H1 (cell line): ENCODE data around the gene LCLAT1. TPM values are rescaled to one million over a fixed set of nuclear protein-coding genes. Genes with fewer than 3 reads are reported as not detected.

ENCODE experiments used
- CTCF ChIA-PET: fragments of 300-600 bp; sonication (Branson Sonifier 250); formaldehyde crosslinking; loops from one replicate; lab custom pipeline; 2021; ENCODE audit not compliant: partially characterized antibody; lab: Charles Lee
- POLR2A ChIA-PET: fragments of 300-600 bp; sonication (Branson Sonifier 250); formaldehyde crosslinking; loops from one replicate; lab custom pipeline; 2021; ENCODE audit warnings: inconsistent platforms; ENCODE audit not compliant: partially characterized antibody; lab: Charles Lee
- DNase-seq, 2 experiments: peaks; one replicate each; pipeline versions ENCODE4 v3.0.0 to v3.0.0-alpha.2; 2010 to 2022; ENCODE audit warnings: low spot score in 2 of 2, low read depth in 1 of 2, mixed read lengths in 1 of 2
- FAIRE-seq: peaks from 2 replicates; lab custom pipeline; 2011; peaks lifted over from hg19 to GRCh38; lab: Jason Lieb, UNC
- H2AFZ ChIP-seq: 2 replicates; pipeline ENCODE4 v1.8.1; 2012; ENCODE audit warnings: low read length, inconsistent platforms
- H2AK5ac ChIP-seq: 2 replicates; pipeline ENCODE4 v1.6.1; 2013; ENCODE audit warnings: low read depth, low read length
- H2BK120ac ChIP-seq: replicated peaks from 2 replicates; pipeline ENCODE3; 2013; ENCODE audit warnings: low read depth, low read length, inconsistent platforms
- H2BK12ac ChIP-seq: 2 replicates; pipeline ENCODE4 v1.6.1; 2013; ENCODE audit warnings: low read depth, low read length
- H2BK15ac ChIP-seq: 2 replicates; pipeline ENCODE4 v1.6.1; 2013; ENCODE audit warnings: low read length
- H2BK20ac ChIP-seq: 2 replicates; pipeline ENCODE4 v1.6.1; 2013; ENCODE audit warnings: low read length
- H2BK5ac ChIP-seq: 2 replicates; pipeline ENCODE4 v1.6.1; 2013; ENCODE audit warnings: low read depth, low read length
- H3K14ac ChIP-seq: 2 replicates; pipeline ENCODE4 v1.6.1; 2013; ENCODE audit warnings: inconsistent platforms; ENCODE audit not compliant: insufficient read length
- H3K18ac ChIP-seq: 2 replicates; pipeline ENCODE4 v1.6.1; 2013; ENCODE audit warnings: low read length; ENCODE audit errors: extremely low read depth
- H3K23ac ChIP-seq: 2 replicates; pipeline ENCODE4 v1.6.1; 2013; ENCODE audit warnings: inconsistent platforms; ENCODE audit not compliant: insufficient read length
- H3K23me2 ChIP-seq: 2 replicates; pipeline ENCODE4 v1.6.1; 2013; ENCODE audit warnings: low read depth, low read length
- H3K27ac ChIP-seq: 2 replicates; pipeline ENCODE4 v1.6.1; 2011; ENCODE audit warnings: low read depth, low read length, inconsistent platforms
- H3K27me3 ChIP-seq, 4 experiments: replicated peaks in 1 of 4; 1 replicate in 1 of 4; 2 replicates in 3 of 4; pipeline versions ENCODE4 v1.6.1 to v1.8.1; 2011 to 2013; ENCODE audit warnings: low read length in 3 of 4, mild to moderate bottlenecking in 3 of 4, inconsistent platforms in 2 of 4, mixed read lengths in 2 of 4, moderate library complexity in 1 of 4; ENCODE audit not compliant: control insufficient read depth in 3 of 4, insufficient read depth in 3 of 4; ENCODE audit errors: extremely low read depth in 1 of 4
- H3K36me3 ChIP-seq, 4 experiments: 2 replicates each; pipeline versions ENCODE4 v1.6.1 to v1.8.1; 2011 to 2013; ENCODE audit warnings: mild to moderate bottlenecking in 4 of 4, low read length in 3 of 4, moderate library complexity in 2 of 4, control low read depth in 1 of 4, inconsistent platforms in 1 of 4; ENCODE audit not compliant: insufficient read depth in 4 of 4, control insufficient read depth in 2 of 4
- H3K4ac ChIP-seq: replicated peaks from 2 replicates; pipeline ENCODE3; 2013; ENCODE audit warnings: low read length, low read depth, mixed read lengths, inconsistent platforms; ENCODE audit not compliant: insufficient read length
- H3K4me1 ChIP-seq, 4 experiments: replicated peaks in 1 of 4; 1 replicate in 1 of 4; 2 replicates in 3 of 4; pipeline versions ENCODE4 v1.6.1 to v1.8.1; 2011 to 2013; ENCODE audit warnings: low read length in 3 of 4, inconsistent platforms in 2 of 4, mixed read lengths in 1 of 4; ENCODE audit not compliant: insufficient read depth in 4 of 4, control insufficient read depth in 3 of 4
- H3K4me2 ChIP-seq, 2 experiments: 2 replicates each; pipeline versions ENCODE4 v1.6.1 to v1.8.1; 2011 to 2013; ENCODE audit warnings: low read depth in 2 of 2, low read length in 2 of 2, control low read depth in 1 of 2, inconsistent platforms in 1 of 2, mild to moderate bottlenecking in 1 of 2; ENCODE audit not compliant: insufficient read depth in 1 of 2
- H3K4me3 ChIP-seq, 4 experiments: fragments of 200-600, 300-600 bp in 1 of 4; sonication (generic), shearing (Covaris generic), sonication (Bioruptor Twin) in 1 of 4; 2 replicates each; pipeline versions ENCODE4 v1.5.1 to v1.8.1; 2011 to 2016; ENCODE audit warnings: low read length in 4 of 4, low read depth in 3 of 4, control low read depth in 2 of 4, inconsistent platforms in 2 of 4, mild to moderate bottlenecking in 2 of 4, mixed read lengths in 1 of 4, moderate library complexity in 1 of 4; ENCODE audit not compliant: insufficient read depth in 2 of 4; ENCODE audit errors: extremely low read depth in 1 of 4
- H3K56ac ChIP-seq: replicated peaks from 2 replicates; pipeline ENCODE3; 2013; ENCODE audit warnings: low read depth, mild to moderate bottlenecking, mixed read lengths, low read length, inconsistent platforms; ENCODE audit not compliant: insufficient read length
- H3K79me1 ChIP-seq: 2 replicates; pipeline ENCODE4 v1.6.1; 2013; ENCODE audit warnings: low read depth, low read length, control low read depth
- H3K79me2 ChIP-seq, 2 experiments: 2 replicates each; pipeline versions ENCODE4 v1.6.1 to v1.8.1; 2012 to 2013; ENCODE audit warnings: low read length in 2 of 2, mild to moderate bottlenecking in 2 of 2, inconsistent platforms in 1 of 2; ENCODE audit not compliant: insufficient read depth in 2 of 2, control insufficient read depth in 1 of 2
- H3K9ac ChIP-seq, 4 experiments: replicated peaks in 1 of 4; 1 replicate in 1 of 4; 2 replicates in 3 of 4; pipeline versions ENCODE4 v1.6.1 to v1.8.1; 2011 to 2013; ENCODE audit warnings: low read depth in 3 of 4, low read length in 3 of 4, control low read depth in 2 of 4, mild to moderate bottlenecking in 2 of 4, moderate library complexity in 2 of 4, inconsistent platforms in 1 of 4; ENCODE audit errors: extremely low read depth in 1 of 4
- H3K9me3 ChIP-seq, 2 experiments: 2 replicates each; pipeline versions ENCODE4 v1.6.1 to v1.8.1; 2012 to 2013; ENCODE audit warnings: mild to moderate bottlenecking in 2 of 2, moderate library complexity in 2 of 2, control low read depth in 1 of 2, inconsistent platforms in 1 of 2, low read depth in 1 of 2, low read length in 1 of 2, mixed read lengths in 1 of 2; ENCODE audit not compliant: insufficient read depth in 2 of 2
- H4K20me1 ChIP-seq, 2 experiments: replicated peaks in 1 of 2; 2 replicates each; pipeline versions ENCODE3 to v1.8.1; 2011 to 2013; ENCODE audit warnings: inconsistent platforms in 2 of 2, low read length in 2 of 2, mild to moderate bottlenecking in 1 of 2; ENCODE audit not compliant: insufficient read depth in 2 of 2, control insufficient read depth in 1 of 2
- H4K5ac ChIP-seq: 2 replicates; pipeline ENCODE4 v1.6.1; 2013; ENCODE audit warnings: low read length, low read depth, mixed read lengths, inconsistent platforms; ENCODE audit not compliant: insufficient read length
- H4K8ac ChIP-seq: 2 replicates; pipeline ENCODE4 v1.8.0; 2013; ENCODE audit warnings: mild to moderate bottlenecking, moderate library complexity, low read length, inconsistent platforms; ENCODE audit not compliant: insufficient read depth; ENCODE audit errors: extremely low read depth
- H4K91ac ChIP-seq: replicated peaks from 2 replicates; pipeline ENCODE3; 2013; ENCODE audit warnings: low read length, mixed read lengths, inconsistent platforms; ENCODE audit not compliant: insufficient read length
- FOSL1 ChIP-seq: IDR thresholded peaks from 2 replicates; pipeline ENCODE4 v1.6.1; 2011; ENCODE audit warnings: mild to moderate bottlenecking, low read depth, low read length, moderate library complexity; ENCODE audit not compliant: insufficient read depth
- PHF8 ChIP-seq: fragments of 200-600 bp; sonication (generic); conservative IDR thresholded peaks from 2 replicates; pipeline ENCODE4 v1.7.1; 2012; ENCODE audit warnings: low read depth, mild to moderate bottlenecking, inconsistent platforms, low read length, moderate library complexity
- POLR2A ChIP-seq, 2 experiments: IDR thresholded peaks; 1 replicate in 1 of 2; 2 replicates in 1 of 2; pipeline ENCODE4 v1.6.1; 2011; ENCODE audit warnings: low read depth in 2 of 2, low read length in 2 of 2, mild to moderate bottlenecking in 2 of 2; ENCODE audit errors: control extremely low read depth in 1 of 2
- TAF1 ChIP-seq: IDR thresholded peaks from 2 replicates; pipeline ENCODE4 v1.6.1; 2011; ENCODE audit warnings: mild to moderate bottlenecking, low read depth, low read length
- USF2 ChIP-seq: IDR thresholded peaks from 2 replicates; pipeline ENCODE4 v1.6.1; 2011; ENCODE audit warnings: low read length, improper control_type of control experiment
- WGBS, 2 experiments: shearing (Covaris generic) in 1 of 2; methylation state at CpG; one replicate each; pipeline versions ENCODE4 v1.1.6 to v1.1.7; 2013 to 2015; ENCODE audit warnings: low lambda C conversion rate in 2 of 2, mixed read lengths in 2 of 2, inconsistent platforms in 1 of 2, low coverage in 1 of 2, missing lambda C conversion rate in 1 of 2; ENCODE audit not compliant: insufficient replicate concordance in 2 of 2, insufficient coverage in 1 of 2, insufficient read length in 1 of 2; ENCODE audit errors: extremely low coverage in 1 of 2, missing lambda C conversion rate in 1 of 2; 5-methylcytosine and 5-hydroxymethylcytosine counted together
- polyA plus RNA-seq, 7 experiments: library from polyadenylated mRNA; depleted of rRNA in 3 of 7; stranded (reverse) in 5 of 7; unstranded in 2 of 7; fragments of >200 nt in 5 of 7; fragments of 200-250 nt in 2 of 7; gene quantifications; 1 replicate in 5 of 7; 2 replicates in 1 of 7; 4 replicates in 1 of 7; pipeline versions ENCODE4 v1.2.1 to v1.2.3, GENCODE V29; 2011 to 2013; ENCODE audit warnings: missing spikeins in 2 of 7, mixed read lengths in 2 of 7
- total RNA-seq: library from RNA; stranded (reverse); fragmentation: NEBNext Ultra II Directional; extraction: Animal tissue kit (Norgen Biotek cat#: 25700); gene quantifications from 2 replicates; pipeline ENCODE4 v1.2.1, GENCODE V29; 2021

Gene LCLAT1
- total and polyA plus RNA-seq, 2 of the 8 experiments (the other 6 are each of a cell fraction or from before 2014, with no cell fraction given): 7.6 to 22.0 TPM

- Histone ChIP-seq H3K27ac (no peak overlapping the region), H3K27me3 (no peaks in the 10 kb centered on the region), H3K23me2 (no peaks in the 10 kb centered on the region), H4K5ac (no peak overlapping the region), H3K4me3 (no peak overlapping the region), H3K9ac (no peak overlapping the region), H2BK15ac (no peak overlapping the region), H3K79me2 (no peaks in the 10 kb centered on the region), H3K18ac (no peak overlapping the region), H2BK120ac (no peak overlapping the region), H3K79me1 (no peaks in the 10 kb centered on the region), H2AK5ac (no peak overlapping the region), H2AFZ (no peak overlapping the region), H3K4me1 (no peaks in the 10 kb centered on the region), H2BK5ac (no peak overlapping the region), H3K14ac (no peak overlapping the region), H3K9me3 (no peaks in the 10 kb centered on the region)
- FAIRE-seq: no peak
- no peak for DNase-seq
- TF ChIP-seq USF2 (no peak), FOSL1 (no peak), POLR2A (IDR thresholded peaks at IDR 0.05; ENCODE audit: control extremely low read depth in 1 of 2, low read depth in 2 of 2, low read length in 2 of 2) (no peak), PHF8 (no peak), TAF1 (no peak)
- TF ChIP-seq, all 59 proteins: peak for 0
- H3K23ac ChIP-seq: no peak overlapping the region
- no peak overlapping the region for H4K91ac ChIP-seq
- peaks cover 0 to 4% of the 10 kb centered on the region in 2 experiments for H4K20me1 ChIP-seq
- POLR2A ChIA-PET: interaction anchor here (0.6 to 1.1 kb wide), 3 partner anchors 12 to 34 kb away, joined by 3 to 4 read pairs (median 3); no protein-coding TSS in a partner anchor
- no peak overlapping the region for H3K4ac ChIP-seq
- H2BK20ac ChIP-seq: no peak overlapping the region
- no peak overlapping the region for H3K56ac ChIP-seq
- WGBS, 2 experiments: 87% methylated on average over 1 of the region's 1 CpG; no CpG with 5 or more reads in 1 of the 2 experiments
- H2BK12ac ChIP-seq: no peak overlapping the region
- peaks cover 0 to 3% (median 0%) of the 10 kb centered on the region in 4 experiments; a peak in 1 of 8 replicates for H3K36me3 ChIP-seq
- H4K8ac ChIP-seq: no peak overlapping the region
- CTCF ChIA-PET: interaction anchor here (1.8 kb wide), 1 partner anchor 11 kb away, joined by 5 read pairs; no protein-coding TSS in a partner anchor
- H3K4me2 ChIP-seq: no peak overlapping the region
These were observed 112.7 kb downstream of the LCLAT1 start for GRCh38 chr2:30559544-30560275.
